ENCODE data around the gene DHX8. TPM values are rescaled to one million over a fixed set of nuclear protein-coding genes. Genes with fewer than 3 reads are reported as not detected.

DHX8 gene
- total and polyA plus RNA-seq, 2 of the 8 experiments (the other 6 are each of a cell fraction or from before 2014, with no cell fraction given): 30.5 to 59.4 TPM

DNA sequence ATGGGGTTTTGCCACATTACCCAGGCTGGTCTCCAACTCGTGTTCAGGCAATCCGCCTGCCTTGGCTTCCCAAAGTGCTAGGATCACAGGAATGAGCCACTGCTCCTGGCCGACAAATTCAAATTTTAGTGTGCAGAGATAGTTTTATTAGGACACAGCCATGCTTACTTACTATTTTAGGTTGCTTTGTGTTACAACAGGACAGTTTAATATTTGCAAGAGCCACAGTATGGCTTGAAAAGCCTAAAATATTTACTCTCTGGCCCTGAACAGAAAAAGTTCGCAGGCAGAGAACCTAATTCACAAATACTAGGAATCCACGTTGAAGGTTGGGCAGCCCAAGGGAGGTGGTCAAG lies 75.0 kb downstream of the DHX8 start:
- H3K9me3 ChIP-seq (ENCODE audit: insufficient read depth in 2 of 2, low read depth in 1 of 2, low read length in 1 of 2): no peaks in the 10 kb centered on the region; a peak in 1 of 4 replicates
- 0 out of 2 replicates have a peak overlapping the region, but pooled peaks have one; percentile 50 for H2BK12ac ChIP-seq (ENCODE audit: low read depth, low read length)
- H2BK20ac ChIP-seq (ENCODE audit: low read length): 0 out of 2 replicates have a peak overlapping the region, but pooled peaks have one; percentile 61
- H3K23ac ChIP-seq (ENCODE audit: insufficient read length): no peak overlapping the region
- no peak overlapping the region for H3K56ac ChIP-seq (replicated peaks; ENCODE audit: insufficient read length, low read depth, low read length)
- no peak overlapping the region for H4K8ac ChIP-seq (ENCODE audit: extremely low read depth, insufficient read depth, low read length)
- H3K79me2 ChIP-seq (ENCODE audit: control insufficient read depth in 1 of 2, insufficient read depth in 2 of 2, low read length in 2 of 2): no peaks in the 10 kb centered on the region
- H2AK5ac ChIP-seq (ENCODE audit: low read depth, low read length): peak overlapping the region; percentile 72; the same call in 1 of the 2 replicates
- no peak for FAIRE-seq
- no peak overlapping the region for H2BK15ac ChIP-seq (ENCODE audit: low read length)
- H3K18ac ChIP-seq (ENCODE audit: extremely low read depth, low read length): no peak overlapping the region
- POLR2A ChIA-PET (ENCODE audit: partially characterized antibody): interaction anchor here (1.0 to 5.6 kb wide), 4 partner anchors 12 to 100 kb away, joined by 3 to 36 read pairs (median 6); partner anchors contain the start of gene ETV4
- H2BK120ac ChIP-seq (replicated peaks; ENCODE audit: low read depth, low read length): no peak overlapping the region
- H2BK5ac ChIP-seq (ENCODE audit: low read depth, low read length): no peak overlapping the region
- H4K5ac ChIP-seq (ENCODE audit: insufficient read length, low read depth, low read length): no peak overlapping the region
- peaks cover 20 to 32% (median 26%) of the 10 kb centered on the region in 4 experiments for H3K4me1 ChIP-seq (replicated peaks in 1 of 4; ENCODE audit: control insufficient read depth in 3 of 4, insufficient read depth in 4 of 4, low read length in 3 of 4)
- H3K79me1 ChIP-seq (ENCODE audit: low read depth, low read length): no peaks in the 10 kb centered on the region
- H3K36me3 ChIP-seq (ENCODE audit: control insufficient read depth in 2 of 4, insufficient read depth in 4 of 4, low read length in 3 of 4): no peaks in the 10 kb centered on the region
- 86% methylated on average over 5 of the region's 5 CpGs; no CpG with 5 or more reads in 1 of the 2 experiments for WGBS, 2 experiments (ENCODE audit: extremely low coverage in 1 of 2, insufficient coverage in 1 of 2, insufficient read length in 1 of 2, insufficient replicate concordance in 2 of 2, low coverage in 1 of 2, low lambda C conversion rate in 2 of 2, missing lambda C conversion rate in 1 of 2)
- H2AFZ ChIP-seq (ENCODE audit: low read length): no peak overlapping the region
- H4K20me1 ChIP-seq (replicated peaks in 1 of 2; ENCODE audit: control insufficient read depth in 1 of 2, insufficient read depth in 2 of 2, low read length in 2 of 2): no peaks in the 10 kb centered on the region
- H3K27me3 ChIP-seq (replicated peaks in 1 of 4; ENCODE audit: control insufficient read depth in 3 of 4, extremely low read depth in 1 of 4, insufficient read depth in 3 of 4, low read length in 3 of 4): peaks cover 0 to 3% (median 1%) of the 10 kb centered on the region in 4 experiments; a peak in 3 of 7 replicates
- 0 out of 2 replicates have a peak, but pooled peaks cover 2% of the 10 kb centered on the region for H3K23me2 ChIP-seq (ENCODE audit: low read depth, low read length)
- no peak overlapping the region for H4K91ac ChIP-seq (replicated peaks; ENCODE audit: insufficient read length, low read length)
- no peak overlapping the region for H3K9ac ChIP-seq (replicated peaks in 1 of 4; ENCODE audit: extremely low read depth in 1 of 4, low read depth in 3 of 4, low read length in 3 of 4)
- H3K4me2 ChIP-seq (ENCODE audit: insufficient read depth in 1 of 2, low read depth in 2 of 2, low read length in 2 of 2): no peak overlapping the region
- no peak for DNase-seq (ENCODE audit: low read depth in 1 of 2, low spot score in 2 of 2)
- no peak overlapping the region for H3K4ac ChIP-seq (replicated peaks; ENCODE audit: insufficient read length, low read depth, low read length)
- H3K14ac ChIP-seq (ENCODE audit: insufficient read length): no peak overlapping the region
- no peak overlapping the region for H3K4me3 ChIP-seq (ENCODE audit: extremely low read depth in 1 of 4, insufficient read depth in 2 of 4, low read depth in 3 of 4, low read length in 4 of 4)
- CTCF ChIA-PET (ENCODE audit: partially characterized antibody): interaction anchor here (1.0 to 6.6 kb wide), 6 partner anchors 17 to 136 kb away, joined by 3 to 65 read pairs (median 4); no protein-coding TSS in a partner anchor
- no peak overlapping the region for H3K27ac ChIP-seq (ENCODE audit: low read depth, low read length)

Measured in H1 (cell line).